ENCODE results near the gene TSBP1.

DNA sequence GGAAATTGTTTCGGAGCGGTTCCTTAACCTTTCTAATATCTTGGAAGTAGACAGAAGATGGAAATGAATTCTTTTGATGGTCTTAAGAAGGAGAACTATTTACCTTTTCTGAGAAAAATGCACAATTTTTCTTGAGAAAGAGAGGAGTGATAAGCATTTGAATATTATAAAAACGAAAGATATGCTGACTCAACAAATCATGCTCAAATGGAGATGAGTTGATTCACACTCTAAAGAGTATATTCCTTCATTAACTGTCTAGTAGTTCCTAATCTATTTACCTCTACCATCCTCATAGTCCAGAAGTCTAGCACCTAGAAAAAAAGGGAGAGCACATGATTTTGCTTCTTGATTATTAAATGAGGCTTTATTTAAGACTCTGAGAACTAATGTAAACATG, 4.1 kb downstream of the TSBP1 start:
- TF ChIP-seq, protein P1, sequence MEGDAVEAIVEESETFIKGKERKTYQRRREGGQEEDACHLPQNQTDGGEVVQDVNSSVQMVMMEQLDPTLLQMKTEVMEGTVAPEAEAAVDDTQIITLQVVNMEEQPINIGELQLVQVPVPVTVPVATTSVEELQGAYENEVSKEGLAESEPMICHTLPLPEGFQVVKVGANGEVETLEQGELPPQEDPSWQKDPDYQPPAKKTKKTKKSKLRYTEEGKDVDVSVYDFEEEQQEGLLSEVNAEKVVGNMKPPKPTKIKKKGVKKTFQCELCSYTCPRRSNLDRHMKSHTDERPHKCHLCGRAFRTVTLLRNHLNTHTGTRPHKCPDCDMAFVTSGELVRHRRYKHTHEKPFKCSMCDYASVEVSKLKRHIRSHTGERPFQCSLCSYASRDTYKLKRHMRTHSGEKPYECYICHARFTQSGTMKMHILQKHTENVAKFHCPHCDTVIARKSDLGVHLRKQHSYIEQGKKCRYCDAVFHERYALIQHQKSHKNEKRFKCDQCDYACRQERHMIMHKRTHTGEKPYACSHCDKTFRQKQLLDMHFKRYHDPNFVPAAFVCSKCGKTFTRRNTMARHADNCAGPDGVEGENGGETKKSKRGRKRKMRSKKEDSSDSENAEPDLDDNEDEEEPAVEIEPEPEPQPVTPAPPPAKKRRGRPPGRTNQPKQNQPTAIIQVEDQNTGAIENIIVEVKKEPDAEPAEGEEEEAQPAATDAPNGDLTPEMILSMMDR (IDR thresholded peaks at IDR 0.05): no peak
- TF ChIP-seq POLR2A (IDR thresholded peaks at IDR 0.05): no peak
